NCI-H1092 treated with DMSO at 0.1 percent for 48 hours (cell line): ENCODE measurements around the gene CRKL.
"Not testable (repeated sequence)": the region's sequence is repeated elsewhere in the genome, so short reads cannot be mapped to it uniquely, and the experiment has no call there.

ENCODE experiments used
- DNase-seq: peaks from one replicate; lab custom pipeline; 2025; lab: John Stamatoyannopoulos, UW

The CRKL gene

DNA sequence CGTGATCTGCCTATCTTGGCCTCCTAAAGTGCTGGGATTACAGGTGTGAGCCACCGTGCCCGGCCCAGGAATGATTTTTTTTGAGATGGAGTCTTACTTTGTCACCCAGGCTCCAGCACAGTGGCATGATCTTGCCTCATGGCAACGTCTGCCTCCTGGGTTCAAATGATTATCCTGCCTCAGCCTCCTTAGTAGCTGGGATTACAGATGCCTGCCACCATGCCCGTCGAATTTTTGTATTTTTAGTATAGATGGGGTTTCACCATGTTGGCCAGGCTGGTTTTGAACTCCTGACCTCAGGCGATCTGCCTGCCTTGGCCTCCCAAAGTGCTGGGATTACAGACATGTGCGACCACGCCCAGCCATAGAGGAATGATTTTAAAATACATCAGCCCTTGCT is 17.8 kb downstream of the CRKL start:
- not testable (repeated sequence) for DNase-seq

DNA sequence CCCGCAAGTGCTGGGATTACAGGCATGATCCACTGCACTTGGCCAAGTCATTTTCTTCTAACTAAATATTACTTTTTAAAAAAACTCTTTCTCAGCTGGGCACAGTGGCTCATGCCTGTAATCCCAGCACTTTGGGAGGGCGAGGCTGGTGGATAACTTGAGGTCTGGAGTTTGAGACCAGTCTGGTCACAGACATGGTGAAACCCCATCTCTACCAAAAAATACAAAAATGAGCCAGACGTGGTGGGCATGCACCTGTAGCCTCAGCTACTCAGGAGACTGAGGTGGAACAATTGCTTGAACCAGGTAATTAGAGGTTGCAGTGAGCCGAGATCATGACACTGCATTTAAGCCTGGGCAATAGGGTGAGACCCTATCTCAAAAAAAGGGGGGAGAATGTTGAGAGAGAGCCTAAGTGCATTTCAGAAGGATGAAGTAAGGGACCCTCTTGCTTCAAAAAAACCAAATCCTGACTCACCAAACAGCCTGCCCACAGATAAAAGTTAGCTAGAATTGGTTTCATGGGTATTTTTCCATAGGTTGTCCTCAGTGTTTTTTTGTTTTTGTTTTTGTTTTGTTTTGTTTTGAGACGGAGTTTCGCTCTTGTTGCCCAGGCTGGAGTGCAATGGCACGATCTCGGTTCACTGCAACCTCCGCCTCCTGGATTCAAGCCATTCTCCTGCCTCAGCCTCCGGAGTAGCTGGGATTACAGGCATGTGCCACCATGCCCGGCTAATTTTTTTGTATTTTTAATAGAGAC is 18.8 kb downstream of the CRKL start:
- DNase-seq = not testable (repeated sequence)

DNA sequence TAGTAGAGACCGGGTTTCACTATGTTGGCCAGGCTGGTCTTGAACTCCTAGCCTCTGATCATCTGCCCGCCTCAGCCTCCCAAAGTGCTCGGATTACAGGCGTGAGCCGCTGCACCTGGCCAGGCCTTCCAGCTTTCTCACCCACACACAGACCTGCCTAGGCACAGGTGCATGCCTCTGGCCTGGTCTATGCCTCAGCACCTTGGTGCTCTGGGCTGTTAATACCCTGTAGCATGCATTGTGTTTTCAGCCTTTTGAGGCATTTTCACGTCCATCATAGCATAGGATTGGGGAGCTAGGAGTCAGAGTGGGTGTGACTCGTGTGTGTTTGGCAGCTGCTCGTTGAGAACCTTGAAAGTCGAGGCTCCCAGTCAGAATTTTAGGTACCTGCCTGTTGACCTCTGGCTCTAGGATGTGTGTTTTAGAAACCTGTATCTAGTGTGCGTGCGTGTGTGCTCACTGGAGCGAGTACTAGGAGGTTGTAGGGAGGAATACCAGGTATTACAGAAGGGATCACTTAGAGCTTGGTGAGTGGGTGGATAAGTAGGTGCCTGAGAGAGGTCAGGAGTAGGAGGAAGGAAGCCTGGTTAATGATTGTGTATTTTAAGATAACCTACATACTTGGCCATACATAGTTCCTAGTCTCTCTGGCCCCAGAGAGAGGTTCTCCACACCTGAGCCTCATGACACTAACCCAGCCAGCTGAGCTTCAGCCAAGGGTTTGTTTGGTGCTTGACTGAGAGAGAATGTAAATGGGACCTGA is 20.0 kb downstream of the CRKL start:
- DNase-seq = no peak

DNA sequence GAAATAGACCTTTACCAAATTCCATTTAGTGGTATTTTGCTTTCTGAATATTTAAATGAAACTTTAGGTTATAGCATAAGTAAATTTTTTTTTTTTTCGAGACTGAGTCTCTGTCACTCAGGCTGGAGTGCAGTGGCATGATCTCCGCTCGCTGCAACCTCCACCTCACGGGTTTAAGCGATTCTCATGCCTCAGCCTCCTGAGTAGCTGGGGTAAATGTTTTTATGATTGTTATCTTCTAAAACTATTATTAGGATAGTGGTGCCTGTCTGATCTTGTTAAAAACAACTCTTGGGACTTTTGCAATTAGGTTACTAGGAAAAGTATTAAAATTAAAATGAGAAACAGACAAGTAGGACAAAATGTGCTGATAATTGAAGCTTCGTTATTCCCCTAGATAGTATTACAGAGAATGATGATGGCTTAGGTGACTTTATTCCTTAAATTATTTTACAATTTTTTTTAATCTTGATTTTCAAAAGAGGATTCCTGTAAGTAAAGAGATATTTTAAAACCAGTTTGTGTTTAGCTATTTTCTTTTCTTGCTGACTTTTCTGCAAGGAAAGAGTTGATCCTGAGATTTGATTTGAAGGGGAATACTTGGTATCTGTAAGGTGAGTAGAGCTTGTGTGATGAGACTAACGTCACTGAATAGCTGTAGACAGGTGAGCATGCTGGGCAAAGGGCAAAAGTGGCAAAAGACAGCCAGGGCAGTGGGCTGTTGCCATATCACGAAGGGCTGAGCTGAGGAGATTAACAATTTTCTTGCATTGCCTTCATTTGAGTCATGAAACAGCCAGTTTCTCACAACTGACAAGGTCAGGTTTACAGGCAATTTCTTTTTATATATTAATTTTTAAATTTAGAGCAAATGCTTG is 20.8 kb downstream of the CRKL start:
- no peak for DNase-seq

DNA sequence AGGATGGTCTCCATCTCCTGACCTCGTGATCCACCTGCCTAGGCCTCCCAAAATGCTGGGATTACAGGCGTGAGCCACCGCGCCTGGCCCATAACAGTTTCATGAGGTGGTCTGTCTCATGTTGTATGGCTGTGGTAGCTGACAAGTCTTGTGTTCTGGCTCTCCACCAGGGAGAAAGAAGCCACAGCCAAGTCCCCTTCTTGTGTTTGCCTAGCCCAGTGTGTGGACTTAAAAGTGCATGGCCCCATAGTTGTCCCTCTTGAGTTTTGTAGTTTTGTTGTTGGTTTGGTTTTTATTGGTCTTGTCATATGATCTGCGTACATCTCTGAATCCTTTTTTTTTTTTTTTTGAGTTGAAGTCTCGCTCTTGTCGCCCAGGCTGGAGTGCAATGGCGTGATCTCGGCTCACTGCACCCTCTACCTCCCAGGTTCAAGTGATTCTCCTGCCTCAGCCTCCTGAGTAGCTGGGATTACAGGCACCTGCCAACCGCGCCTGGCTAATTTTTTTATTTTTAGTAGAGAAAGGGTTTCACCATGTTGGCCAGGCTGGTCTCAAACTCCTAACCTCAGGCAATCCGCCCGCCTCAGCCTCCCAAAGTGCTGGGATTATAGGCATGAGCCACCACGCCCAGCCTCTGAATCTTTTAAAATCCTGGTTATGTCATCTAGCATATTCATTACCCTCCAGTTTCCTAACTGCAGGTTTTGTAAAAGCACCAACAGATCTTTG is 22.4 kb downstream of the CRKL start:
- not testable (repeated sequence) for DNase-seq

DNA sequence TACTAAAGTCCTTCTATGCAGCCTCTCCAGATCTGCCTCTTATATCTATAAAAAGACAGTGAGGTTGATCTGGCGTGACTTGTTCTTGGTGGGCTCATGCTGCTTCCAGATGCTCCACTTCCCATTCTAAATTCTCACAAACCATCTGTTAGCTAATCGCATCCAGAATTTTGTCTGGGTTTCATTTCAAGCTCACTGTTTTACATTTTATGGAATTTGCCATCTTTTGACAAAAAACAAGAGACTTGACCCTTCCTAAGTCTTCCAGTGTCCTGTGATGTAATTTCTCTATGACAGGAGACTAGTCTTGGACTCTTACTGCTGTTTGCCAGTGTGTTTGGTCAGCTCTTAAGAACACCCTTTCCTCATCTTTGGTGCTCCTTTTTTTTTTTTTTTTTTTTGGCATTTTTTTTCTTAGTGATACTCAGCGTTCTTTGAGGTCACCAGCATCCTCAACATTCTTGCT is 23.0 kb downstream of the CRKL start:
- no peak for DNase-seq

DNA sequence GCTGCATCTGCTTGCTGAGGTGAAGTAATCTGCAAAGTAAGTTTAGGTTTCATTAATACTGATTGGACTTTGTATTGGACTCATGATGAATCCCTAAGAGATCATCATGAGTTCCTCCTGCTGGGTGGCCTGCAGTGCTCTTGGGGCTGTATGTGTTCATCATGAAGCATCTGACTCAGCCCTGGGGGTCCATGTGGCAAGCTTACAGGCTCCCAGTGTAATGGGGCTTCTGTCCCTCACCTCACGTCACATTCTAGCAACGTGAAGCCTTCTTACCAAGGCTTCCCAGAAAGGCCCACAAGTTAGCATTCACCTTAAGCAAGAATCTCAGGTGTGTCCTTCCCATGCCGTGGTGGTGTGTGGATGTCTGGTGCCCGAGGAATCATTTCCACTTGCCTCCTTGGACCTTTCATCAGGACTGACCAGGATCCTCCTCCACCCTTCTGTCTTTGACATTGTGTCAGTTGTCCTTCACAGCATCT is 23.7 kb downstream of the CRKL start:
- DNase-seq = no peak

DNA sequence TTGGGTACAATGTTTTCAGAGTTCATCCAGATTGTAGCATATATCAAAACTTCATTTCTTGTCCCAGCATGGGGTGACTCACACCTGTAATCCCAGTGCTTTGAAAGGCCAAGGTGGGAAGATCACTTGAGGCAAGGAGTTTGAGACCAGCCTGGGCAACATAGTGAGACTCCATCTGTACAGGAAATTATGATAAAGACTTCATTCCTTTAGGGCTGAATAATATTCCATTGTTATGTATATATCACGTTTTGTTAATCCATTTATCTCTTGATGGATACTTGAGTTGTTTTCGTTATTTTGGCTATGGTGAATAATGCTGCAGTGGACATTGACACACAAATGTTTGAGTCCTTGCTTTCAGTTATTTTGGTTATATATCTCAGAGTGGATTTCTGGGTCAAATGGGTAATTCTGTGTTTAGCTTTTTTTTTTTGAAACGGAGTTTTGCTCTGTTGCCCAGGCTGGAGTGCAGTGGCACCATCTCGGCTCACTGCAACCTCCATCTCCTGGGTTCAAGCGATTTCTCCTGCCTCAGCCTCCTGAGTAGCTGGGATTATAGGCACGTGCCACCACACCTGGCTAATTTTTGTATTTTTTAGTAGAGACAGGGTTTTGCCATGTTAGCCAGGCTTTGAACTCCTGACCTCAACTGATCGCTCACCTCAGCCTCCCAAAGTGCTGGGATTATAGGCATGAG is 25.1 kb downstream of the CRKL start:
- not testable (repeated sequence) for DNase-seq

DNA sequence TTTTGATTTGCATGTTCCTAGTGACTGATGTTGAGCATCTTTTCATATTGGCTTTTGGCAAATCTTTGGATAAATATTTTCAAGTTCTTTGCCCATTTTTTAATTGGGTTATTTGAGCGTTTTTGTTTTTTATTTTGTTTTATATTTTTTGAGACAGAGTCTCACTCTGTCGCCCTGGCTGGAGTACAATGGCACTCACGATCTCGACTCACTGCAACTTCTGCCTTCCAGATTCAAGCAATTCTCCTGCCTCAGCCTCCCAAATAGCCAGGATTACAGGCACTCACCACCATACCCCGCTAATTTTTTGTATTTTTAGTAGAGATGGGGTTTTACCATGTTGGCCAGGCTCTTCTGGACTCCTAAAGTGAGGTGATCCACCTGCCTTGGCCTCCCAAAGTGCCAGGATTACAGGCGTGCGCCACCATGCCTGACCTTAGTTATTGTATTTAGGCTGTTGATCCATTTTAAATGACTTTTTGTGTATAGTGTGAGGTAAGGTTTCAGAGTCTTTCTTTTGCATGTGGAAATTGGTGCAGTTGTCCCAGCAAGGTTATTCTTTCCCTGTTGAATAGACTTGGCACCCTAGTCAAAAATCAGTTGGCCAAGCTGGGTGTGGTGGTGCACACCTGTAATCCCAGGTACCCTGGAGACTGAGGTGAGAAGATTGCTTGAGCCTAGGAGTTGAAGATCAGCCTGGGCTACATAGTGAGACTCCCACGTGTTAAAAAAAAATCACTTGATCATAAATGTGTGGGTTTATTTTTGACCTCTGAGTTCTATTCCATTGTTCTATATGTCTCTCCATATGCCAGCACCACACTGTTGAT is 26.1 kb downstream of the CRKL start:
- no peak for DNase-seq

DNA sequence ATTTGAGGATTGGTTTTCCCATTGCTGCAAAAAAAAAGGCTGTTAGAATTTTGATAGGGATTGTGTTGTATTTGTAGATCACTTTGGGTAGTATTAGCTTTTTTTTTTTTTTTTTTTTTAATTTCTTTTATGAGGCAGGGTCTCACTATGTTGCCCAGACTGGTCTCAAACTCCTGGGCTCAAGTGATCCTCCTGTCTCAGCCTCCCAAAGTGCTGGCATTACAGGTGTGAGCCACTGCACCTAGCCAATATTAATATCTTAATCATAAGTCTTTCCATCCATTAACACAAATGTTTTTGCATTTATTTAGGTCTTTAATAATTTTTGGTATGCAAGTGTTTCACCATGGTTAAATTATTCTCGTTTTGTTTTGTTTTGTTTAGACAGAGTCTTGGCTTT is 26.8 kb downstream of the CRKL start:
- DNase-seq = no peak

DNA sequence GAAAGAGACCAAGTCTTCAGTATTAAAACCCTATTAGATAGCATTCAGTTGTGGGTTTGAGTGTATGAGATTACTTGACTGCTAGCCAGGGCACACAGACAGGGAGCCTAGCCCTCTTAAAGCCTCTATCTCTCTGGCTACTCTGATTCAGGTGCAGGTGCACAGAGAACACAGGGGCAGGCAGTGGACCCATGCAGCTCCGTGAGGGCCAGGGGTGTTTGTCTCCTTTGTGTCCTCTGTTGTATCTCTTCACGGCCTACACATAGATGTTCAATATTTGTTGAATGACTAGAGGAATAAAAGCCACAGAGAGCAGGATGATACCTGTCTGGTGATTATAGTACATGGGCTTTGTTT is 28.3 kb downstream of the CRKL start:
- DNase-seq = no peak

DNA sequence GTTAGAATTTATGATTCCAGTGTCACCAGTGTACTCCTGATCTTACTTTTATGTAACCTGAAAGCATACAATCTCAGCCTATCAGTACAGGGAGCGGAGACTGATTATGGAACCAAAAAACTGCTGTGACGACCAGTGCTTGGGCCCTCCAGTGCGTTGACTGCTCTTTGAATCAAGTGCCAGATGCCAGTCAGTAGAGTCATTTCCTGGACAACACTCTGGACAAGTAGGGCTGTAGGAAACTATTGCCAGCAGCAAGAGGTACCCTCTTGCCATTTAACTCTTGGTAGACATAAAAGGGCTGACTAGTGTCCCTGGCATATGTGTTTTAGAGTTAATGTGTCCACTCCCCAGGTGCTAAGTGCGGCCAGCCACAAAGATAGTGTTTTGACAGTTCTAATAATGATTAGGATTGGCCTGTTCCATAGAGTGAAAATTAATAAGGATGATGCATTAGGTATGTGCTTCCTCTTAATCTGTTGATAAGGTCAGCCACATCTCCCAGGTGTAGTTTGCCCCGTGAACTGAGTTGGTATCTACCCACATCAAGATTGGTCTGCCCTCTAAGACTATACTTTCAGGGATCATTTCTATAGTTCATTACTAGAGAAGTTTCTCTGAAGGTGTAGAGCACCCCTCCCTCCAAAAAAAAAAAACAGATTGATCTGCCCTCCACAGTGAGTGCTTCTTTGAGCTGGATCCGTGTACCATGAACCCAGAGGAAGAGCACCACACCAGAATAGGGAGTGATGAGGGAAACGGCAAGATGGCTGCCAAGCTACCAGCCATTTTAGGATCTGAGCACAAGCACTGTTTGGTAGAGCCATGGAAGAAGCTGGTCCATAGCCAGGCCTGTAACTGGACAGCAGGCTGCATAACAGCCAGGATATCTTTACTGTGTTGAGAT is 29.1 kb downstream of the CRKL start:
- DNase-seq = no peak

DNA sequence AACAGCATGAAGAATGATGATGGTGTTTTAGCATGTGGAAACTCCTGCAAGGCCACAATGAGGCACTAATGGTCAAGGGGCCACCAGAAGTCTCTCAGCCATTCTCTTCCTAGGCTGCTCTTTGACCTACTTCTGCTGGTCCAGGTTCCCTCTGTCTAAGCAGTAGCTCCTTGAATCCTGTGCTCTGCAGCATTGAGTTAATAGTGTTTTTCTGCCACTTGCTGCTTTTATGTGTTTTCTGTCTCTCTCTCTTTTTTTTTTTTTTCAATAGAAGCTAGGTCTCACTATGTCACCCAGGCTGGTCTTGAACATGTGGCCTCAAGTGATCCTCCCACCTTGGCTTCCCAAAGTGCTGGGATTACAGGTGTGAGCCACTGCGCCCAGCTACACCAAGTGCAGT is 29.8 kb downstream of the CRKL start:
- no peak for DNase-seq

DNA sequence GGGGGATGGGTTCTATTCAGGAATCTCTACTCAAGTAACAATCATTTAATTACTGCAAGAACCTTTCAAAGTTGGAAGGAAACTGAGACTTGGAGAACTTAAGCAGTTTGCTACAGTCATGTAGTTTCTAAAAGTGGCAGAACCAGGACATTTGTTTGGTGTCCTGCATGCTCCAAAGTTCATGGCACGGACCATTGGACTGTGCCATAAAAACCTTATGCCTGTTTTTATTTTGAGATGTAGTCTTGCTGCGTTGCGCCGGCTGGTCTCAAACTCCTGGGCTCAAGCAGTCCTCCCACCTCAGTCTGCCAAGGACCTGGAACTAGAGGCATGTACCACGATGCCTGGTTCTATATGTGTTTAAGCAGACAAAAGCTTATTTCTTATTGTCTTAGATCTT is 31.2 kb downstream of the CRKL start:
- no peak for DNase-seq

DNA sequence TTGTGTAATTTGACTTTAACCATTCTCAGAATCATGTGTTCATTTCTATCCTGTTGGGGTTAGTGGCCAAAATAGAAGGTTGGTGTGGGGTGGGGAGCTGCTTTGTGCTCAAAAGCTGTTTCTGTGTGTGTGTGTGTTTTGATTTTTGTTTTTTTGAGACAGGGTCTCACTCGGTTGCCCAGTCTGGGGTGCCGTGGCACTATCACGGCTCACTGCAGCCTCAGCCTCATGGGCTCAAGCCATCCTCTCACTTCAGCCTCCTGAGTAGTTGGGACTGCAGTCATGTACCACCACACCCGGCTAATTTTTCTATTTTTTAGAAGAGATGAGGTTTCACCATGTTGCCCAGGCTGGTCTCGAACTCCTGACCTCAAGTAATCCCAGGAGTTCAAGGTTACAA is 31.8 kb downstream of the CRKL start:
- no peak for DNase-seq

DNA sequence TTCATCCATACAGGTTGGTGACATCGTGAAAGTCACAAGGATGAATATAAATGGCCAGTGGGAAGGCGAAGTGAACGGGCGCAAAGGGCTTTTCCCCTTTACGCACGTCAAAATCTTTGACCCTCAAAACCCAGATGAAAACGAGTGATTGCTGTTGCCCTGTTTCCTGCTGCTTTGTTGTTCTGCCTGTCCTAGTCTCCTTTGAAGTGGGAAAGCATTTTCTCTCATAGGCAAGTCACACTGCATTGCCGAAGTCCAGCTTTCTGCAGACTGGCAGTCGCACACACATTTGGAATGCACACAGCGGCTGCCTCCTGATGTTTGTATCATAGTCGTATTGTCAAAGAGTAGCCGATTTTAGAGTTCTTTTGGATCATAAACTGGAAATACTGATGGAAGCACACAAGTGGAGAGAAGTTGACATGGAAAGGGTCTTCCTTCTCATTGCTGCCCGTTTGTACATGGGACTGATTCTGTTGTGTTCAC is 32.5 kb downstream of the CRKL start:
- DNase-seq = no peak

DNA sequence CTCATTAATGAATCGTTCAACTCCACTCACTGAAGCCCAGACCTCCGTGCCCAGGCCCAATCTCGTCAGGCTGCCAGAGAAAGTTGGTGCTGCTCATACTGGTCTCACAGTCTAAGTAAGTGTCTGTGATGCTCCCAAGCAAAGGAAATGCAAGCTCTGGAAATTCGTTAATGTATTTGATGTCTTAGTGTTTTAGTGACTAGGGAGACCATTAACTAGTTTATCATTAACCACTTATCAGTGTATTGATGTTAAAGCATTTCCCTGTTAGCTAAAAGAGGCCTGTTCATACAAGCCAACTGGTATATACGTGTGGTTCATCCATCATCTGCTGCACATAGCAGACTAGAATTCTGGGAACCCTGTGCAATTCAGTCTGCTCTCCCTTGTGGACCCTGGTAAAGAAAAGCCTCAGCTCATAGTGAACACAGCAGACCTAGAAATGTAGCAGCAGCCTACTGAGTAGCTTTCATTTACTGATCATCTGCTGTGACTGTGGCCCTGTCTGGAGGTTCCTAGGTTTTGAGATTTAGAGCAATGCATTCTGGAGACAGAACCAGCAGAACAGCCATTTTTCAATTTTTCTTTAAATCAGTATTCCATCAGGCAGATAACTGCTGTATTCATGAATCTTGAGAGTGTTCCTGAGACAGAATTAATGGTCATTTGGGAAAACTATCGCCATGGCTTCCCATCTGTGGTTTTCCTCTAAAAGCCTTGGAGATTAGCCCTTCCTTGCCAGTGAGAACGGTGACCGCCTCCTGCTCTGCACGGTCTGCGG is 34.1 kb downstream of the CRKL start:
- no peak for DNase-seq

DNA sequence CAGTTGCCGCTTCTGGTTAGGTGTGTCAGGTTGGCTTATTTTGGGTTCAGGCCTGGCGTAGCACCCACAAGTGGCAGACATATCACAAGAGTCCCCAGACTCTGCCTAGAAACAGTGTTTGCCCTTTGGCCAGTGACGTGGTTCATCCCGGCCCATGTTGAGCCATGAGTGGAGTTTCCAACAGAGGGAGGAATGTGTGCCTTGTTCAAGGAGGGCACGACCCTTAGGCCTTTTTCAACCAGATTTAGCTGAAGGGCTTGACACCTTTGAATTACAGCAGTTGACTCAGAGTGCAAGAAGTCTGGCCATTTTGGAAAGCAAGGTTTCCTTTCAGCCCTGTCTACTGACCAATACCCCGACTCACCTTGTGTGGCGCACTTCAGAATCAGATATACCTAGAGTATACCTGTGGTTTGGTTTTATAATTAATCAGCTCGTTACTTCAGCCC is 34.7 kb downstream of the CRKL start:
- DNase-seq = no peak
